Measurements from ENCODE around the gene ATP1A3.

DNA sequence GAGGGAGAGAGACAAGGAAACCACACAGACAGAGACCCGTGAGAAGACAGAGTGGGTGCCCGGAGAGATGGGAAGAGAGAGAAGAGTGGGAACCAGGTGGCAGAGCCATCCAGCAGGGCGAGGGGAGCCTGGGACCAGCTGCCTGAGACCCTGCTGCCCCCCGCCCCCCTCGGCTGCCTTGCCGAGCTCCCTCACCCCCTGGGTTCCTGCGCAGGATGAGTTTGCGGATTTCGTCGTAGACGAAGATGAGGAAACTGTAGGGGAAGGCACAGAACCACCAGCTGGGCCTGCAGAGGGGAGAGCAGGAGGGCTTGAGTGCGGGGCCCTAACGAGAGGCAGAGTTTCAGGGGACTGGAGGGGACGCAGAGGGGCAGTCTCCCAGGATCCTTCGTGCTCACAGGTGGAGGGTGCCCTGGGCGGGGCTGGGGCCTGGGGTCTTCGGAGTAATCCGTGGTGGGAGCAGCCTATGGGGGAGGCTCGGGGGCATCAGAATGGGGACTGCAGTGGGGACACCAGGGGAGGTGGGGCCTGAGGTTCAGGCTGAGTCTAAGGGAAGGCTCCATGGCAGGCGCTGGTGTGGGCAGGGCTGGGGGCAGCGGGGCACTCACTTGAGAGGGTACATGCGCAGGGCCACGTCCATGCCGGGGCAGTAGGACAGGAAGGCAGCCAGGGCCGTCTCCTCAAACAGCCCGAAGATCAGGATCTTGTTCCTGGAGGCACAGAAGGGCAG lies 26.8 kb downstream of the ATP1A3 start:
- no peak for TF ChIP-seq CTCF (IDR thresholded peaks at IDR 0.05)
- TF ChIP-seq POLR2A (IDR thresholded peaks at IDR 0.05): no peak
